CD4-positive, alpha-beta T cell treated with Interleukin-12 subunit alpha and Interleukin-12 subunit beta, for 1 hour (primary cell): ENCODE results near the gene CCDC69.
A peak's percentile ranks its signal among the peaks of the same experiment; 100 is the strongest.

Experiments used
- DNase-seq: peaks from one replicate; pipeline ENCODE4 v3.0.0-alpha.2; 2020

Gene CCDC69

DNA sequence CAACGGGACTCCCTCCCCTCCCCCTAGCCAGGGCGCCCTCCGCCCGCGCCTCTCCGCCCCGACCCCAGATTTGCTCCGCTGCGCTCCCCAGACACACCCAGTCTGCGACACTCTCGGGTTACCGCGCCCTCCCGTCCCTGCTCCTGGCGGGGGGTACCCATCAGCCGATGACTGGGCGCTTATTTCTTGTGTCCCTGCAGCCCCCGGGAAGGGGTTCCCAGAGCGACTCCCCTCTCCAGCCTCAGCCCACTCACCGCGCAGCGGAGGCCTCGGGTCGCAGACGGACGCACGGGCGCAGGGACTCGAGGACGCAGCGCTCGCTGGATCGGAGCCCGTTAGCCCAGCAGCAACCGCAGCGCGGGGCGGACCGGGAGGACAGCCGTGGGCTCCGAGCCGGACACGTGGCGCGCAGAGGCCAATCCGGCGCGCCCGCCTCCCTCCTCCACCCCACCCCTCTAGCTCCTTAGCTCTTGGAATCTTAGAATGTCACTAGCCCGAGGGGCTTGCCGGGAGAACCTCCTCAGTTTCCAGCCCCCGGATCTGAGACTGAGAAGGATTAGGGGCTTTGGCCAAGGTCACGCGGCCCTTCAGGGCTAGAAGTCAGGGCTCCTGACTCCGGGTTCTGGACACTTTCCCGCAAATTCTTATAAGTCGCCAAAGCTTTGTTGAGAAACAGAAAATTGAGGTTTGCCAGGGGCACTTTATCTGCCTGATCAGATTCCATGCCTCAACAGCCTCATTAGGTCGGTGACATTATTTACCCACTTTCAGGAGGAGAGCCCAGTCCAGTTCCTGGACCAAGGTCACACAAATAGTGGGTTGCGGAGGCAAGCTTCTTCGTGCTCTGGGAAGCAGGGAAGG lies 66.2 kb downstream of the CCDC69 start, which contains the start of gene ANXA6:
ANXA6 (minus strand) TSS at position 354 of the 861 bp plus-strand sequence. CDS start 9,878 bp downstream, outside the sequence.
- DNase-seq = peak; percentile 69

DNA sequence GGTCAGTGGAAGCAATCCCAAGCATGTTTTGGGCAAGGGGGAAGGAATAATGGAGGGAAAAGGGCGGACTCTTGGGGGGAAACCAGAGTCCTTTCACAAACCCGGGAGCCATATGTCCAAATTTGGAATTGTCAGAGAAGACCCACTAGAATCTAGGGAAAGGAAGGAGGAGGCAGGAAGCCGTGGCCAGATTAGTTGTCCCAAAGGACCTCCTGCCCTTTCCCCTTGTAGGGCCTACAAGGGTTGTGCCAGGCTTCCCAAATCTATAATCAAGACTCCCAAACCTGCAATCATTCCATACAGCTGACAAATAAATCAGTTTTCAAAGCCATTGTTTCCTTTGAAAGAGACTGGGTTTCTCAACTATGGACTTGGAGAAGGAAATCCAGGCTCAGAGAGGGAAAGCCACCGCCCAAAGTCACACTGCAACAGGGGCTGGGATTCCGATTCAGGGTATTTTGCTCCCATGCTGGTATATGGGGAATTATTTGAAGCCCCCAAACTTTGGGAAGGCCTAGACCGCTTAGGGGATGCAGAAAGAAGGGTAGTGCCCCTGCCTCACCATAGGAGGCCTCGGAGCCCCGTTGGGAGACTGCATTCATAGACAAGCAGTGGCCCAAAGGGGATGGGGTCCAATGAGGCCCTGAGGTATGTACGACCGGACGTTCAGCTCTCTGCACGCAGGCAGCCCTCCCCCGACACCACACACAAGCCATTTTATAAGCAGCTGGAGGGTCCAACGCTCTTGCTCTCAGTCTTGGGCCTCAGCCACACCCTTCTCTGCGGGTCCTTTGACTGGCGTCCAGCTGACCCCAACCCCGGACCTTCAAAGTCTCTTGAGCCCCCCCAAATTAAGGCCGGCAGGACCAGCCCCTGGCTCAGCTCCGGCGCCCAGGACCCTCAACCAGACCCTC lies 67.1 kb downstream of the CCDC69 start:
- DNase-seq = no peak

DNA sequence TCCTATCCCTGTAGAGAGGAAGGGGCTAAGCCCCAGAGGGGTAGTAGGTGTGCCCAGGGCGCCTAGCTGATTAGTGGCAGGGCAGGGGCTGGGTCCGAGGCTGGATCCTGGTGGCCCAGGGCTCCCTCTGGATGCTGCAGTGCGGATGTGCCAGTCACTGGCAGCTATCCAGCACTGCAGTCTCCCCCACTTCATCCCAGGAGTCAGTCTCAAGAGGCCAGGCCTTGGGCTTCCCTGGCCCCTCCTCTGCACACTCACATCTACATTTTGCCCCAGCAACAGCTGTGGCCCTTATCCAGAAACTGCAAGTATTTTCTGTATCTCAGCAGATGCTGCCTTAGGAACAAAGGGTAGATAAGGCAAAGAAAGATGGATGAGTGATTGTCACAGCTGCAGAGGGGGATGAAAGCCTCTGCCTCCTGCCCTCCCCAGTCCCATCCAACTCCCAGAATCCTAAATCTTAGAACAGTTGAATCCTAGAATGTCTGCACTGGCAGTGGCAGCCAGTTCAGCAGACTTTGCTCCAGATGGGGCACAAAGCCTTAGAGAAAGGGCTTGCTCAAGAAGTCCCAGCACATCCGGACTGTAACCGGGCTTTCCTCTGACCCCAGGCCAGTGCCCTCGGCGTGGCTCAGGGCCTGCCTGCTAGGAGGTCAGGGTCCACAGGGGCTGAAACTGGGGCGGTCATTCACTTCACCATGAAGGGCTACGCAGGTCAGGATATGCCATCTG lies 68.0 kb downstream of the CCDC69 start:
- DNase-seq = no peak

DNA sequence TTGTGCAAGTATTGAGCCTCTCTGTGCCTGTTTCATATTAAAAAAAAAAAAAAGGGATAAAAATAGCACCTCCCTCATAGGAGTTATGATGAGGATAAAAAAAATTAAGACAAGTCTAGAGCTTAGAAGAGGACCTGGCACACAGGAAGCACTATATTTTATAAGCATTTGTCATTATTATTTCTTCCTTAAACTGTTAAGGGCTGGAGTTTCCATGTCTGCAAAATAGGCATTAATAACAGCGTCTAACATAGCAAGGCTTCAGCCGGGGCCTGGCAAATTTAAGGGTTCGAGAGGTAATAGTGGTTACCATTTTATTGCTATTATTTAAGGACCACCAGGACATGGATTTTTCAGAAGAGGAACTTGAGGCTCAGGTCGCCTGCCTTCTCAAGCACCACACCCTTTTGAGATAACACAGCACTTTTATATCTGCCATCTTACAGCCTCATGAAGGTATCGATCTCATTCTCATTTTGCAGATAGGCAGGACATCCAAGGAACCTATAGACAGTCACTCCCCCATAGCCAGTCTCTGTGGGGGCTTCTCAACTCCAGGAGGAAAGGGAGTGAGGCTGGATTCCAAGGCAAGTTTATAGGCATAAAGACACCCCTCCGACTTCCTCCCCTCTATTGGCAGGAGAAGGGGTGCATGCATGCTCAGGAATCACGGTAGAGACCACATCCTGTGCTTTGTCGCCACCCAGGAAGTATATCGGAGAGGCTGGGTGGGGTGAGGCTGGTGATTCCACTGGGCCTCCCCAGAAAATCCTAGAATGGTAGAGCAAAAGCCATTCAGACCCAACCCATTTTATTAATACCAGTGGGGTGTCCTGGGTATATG lies 68.7 kb downstream of the CCDC69 start:
- DNase-seq = peak; percentile 69

DNA sequence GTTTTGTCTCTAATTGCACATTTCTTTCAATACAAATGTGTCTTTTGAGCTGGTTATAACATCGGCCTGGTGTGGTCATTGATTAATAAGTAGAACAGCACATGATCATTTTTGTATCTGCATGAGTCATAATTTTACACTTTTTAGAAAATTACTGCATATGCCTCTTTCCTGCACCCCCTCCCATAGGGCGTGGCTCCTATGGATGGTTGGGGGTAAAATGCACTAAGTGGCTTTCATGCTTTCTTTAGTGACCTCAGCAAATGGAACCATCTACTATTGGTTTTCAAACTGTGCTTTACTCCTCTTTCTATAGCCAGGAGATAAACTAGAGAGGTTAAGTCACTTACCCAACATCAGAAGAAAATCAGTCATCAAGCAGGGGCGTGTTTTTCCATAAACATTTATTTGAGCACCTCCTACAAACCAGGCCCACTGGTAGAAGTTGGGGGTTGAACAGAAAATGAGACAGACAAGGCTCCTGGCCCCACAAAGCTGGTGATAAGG lies 70.1 kb downstream of the CCDC69 start:
- no peak for DNase-seq

DNA sequence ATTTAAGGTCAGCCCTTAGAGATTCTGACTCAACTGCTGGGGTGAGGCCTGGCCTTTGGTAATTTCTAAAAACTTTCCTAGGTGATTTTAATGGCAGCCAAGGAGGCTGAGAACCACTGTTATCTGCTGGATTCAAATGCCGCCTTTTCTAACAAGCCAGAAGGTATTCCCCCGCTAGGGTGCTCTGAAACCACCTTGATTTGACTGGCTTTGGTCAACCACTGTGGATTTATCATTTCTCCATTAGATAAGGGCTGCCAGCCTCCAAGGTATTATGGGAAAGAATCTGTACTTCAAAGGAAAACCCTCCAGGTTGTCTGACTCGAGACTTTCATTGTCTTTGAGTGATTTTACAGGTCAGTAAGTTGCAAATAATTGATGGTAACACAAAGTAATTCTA lies 70.6 kb downstream of the CCDC69 start:
- no peak for DNase-seq

DNA sequence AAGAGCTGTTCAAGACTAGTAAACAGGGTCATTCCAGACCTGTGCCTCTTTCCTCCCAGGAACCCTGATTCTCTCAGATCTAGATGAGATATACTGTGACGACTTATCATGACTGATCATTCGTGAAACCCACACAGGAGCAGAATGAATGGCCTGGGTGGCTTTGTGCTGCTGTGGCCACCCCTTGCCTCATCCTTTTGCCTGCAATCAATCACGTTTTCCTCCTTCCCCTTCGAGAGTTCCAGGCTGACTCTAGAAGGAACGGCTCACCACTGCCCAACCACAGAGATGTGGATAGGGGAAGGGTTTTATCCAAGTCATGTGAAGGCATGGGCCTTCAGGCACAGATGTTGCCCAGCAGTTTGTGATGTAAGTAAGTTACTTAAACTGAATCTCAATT lies 72.1 kb downstream of the CCDC69 start:
- no peak for DNase-seq

DNA sequence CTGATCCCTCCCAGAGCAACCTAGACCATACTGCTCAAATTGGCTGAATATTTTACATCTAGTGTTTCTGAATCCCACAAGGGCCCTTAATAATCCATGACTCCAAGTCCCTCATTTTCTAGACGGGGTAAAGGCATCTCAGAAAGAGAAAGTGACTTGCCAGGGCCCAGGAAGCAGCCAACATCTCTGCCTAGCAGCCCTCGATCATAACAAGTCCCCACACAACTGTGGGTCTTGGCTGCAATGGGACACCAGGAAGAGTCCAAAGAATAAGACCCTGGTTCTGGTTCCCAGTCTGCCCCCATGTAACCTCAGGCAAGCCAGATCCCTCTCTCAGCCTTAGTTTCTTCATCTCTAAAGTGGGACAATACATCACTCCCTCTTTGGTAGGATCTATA lies 72.6 kb downstream of the CCDC69 start:
- DNase-seq = peak; percentile 31

DNA sequence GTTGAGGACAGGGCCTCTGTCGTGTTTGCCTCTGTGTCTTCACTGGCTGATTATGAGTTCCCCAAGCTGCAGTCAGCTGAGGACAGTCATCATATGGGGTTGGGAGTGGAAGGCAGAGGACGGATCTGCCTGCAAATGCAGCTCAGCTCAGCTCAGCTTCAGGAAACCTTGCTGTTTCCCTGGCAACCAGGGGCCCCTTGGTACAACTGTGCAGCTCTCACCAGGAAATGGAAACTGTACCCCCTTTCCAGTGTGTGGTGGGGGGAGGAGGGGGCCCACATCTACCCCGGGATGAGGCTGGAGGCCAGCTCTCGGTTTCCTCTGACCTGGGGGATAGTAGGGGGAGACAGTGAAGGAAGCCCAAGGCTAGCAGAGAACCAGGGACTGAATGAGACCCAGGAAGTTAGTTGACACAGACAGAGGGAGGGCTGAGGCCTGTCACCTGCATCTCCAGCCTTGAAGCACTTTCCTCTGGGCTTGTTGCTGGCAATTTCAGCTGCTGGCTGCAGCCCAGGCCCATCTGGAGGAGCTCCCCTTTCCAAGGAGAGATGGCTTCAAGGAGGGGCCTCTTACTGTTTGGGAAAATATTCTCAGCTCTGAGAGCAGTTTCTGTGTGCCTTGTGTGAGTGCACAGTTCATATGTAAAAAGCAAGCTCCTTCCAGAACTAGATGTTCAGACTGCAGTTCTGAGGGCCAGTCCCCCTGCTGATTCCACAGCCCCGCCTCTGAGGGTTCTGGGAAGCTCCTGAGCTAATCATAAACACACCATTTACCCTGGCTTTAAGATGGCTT lies 73.2 kb downstream of the CCDC69 start:
- peak; percentile 78 for DNase-seq

DNA sequence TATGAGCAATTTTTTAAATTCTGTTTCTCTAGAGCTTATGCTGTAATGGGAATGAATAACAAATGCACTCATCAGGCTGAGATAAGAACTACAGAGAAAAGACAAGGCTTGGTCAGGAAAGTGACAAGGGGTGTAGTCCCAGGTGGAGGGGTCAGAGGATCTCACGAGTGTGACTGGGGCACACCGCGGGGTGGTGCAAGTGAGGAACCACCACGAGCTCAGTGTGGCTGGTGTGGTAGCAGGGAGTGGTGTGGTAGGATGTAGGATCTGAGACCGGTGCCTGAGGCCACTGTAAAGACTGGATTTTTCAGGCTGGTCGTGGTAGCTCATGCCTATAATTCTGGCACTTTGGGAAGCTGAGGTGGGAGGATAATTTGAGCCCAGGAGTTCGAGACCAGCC lies 75.3 kb downstream of the CCDC69 start:
- DNase-seq = peak; percentile 31

DNA sequence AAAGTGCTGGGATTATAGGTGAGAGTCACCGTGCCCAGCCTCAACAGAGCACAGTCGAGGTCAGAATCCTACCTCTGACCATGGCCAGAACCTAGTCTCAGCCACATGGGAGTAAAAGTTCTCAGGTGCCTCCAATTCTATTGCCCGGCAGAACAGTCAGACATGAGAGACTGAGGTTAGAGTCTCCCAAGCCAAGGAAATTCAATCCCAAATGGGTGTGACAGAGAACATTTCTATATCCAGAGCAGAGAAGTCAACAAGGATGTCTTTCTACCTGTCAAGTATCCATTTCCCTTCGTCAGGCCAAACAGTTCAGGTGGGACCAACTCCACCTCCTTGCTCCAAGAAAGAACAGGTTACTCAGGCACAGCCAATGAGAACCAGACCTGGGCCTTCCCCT lies 76.9 kb downstream of the CCDC69 start:
- no peak for DNase-seq

DNA sequence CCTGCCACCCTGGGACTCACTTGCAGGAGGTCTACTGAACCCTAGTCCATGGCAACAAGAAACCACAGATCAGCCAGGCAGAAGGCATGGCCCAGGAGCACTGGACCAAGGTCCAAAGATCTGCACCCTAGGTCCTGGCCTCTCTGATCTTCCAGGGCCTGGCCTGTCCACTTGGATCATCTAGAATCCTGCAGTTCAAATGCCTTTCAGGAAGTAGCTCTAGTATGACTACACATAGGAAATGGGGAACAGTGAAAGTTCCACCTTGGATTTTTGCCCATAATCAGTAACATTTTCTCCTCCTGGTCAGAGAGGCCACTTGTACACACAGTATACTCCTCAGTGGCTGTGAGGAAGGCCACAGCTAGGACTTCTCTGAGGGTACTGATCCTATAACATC lies 77.8 kb downstream of the CCDC69 start:
- DNase-seq = no peak

DNA sequence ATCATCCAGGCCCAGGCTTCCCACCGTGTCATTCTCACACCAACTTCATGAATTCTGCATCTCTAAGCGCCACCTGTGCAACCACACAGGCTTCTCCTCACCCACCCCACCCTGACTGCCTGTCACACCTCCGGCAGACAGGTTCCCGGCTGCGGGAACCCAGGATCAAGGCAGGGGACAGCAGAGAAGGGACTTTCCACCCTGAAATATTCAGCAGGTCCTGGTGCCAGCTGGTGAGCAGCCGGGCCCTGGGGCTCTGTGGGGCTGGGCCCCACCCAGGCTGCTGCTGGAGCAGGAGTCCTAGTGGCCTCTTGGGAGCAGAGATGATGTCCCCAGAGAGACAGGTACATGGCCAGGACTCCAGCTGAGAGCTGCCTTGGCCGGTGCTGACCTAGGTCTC lies 79.0 kb downstream of the CCDC69 start:
- DNase-seq = no peak

DNA sequence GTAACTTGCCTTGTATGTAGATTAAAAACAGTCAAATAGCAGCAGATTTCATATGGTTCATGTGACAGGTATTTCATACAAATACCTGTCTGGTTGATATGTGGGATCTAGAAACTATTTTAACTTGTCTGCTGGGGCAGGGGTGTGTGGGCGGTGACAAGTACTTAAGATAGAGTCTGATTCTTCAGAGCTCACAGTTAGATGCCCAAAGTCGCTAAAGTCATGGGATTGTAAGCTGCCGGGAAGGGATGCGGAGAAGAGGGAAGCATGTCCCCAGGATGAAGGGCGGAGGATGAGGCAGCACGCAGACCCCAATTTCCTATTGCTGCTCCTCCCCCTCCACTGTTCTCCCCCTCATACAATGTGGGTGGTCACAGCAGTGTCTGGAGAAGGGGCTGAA lies 79.6 kb downstream of the CCDC69 start:
- DNase-seq = no peak

DNA sequence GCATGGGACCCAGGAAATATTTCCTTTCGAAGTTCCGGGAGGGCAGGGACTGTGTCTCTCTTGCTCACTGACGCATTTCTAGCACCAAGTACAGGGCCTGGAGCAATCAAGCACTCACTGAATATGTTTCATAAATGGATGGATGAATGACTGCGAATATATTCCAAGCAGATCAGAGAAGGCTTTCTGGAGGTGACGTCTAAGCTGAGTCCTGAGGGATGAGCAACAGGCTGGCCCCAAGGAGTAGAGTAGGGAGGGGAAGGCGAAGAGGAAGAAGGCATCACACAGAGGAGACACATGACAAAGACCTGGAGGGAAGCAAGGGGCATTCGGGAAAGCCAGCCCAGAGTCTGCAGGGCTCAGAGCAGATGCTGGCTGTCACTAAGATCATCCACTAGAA lies 80.2 kb downstream of the CCDC69 start:
- no peak for DNase-seq

DNA sequence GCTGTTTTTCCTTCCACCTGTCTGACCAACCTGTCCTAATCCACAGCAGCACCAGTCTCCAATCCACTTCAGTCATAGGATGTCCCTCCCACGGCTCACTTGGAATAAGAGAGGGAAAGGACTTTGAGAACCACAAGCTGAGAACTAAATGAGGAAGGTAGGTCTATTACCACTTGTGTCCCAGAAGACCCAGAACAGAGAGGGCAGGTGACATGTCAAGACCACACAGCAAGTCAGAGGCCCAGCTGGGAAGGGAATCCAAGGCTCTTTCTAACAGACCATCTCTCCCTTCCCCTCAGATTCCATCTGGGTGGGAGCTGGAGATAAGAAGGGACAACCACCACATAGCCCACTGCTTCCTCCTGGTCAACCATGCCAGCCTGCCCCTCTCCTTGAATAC lies 81.0 kb downstream of the CCDC69 start:
- no peak for DNase-seq

DNA sequence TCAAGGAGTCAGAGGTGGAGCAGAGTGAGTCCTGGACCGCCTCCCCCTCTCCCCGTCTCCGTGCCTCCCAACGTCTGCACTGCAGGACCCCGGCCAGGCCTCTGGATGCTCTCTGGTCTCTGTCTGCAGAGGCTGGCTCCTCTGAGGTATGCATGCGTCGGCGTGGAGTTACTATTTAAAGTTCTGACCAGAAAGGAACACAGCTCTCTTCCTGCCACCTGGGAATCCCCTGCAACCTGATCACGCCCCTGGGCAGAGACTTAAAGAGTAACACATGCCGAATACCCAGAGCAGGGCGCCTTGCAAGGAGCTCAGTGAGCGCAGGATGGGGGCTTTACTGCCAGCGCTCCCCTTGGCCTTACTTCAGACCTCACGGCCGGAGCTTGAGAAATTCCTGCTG lies 82.4 kb downstream of the CCDC69 start:
- DNase-seq = peak; percentile 73

DNA sequence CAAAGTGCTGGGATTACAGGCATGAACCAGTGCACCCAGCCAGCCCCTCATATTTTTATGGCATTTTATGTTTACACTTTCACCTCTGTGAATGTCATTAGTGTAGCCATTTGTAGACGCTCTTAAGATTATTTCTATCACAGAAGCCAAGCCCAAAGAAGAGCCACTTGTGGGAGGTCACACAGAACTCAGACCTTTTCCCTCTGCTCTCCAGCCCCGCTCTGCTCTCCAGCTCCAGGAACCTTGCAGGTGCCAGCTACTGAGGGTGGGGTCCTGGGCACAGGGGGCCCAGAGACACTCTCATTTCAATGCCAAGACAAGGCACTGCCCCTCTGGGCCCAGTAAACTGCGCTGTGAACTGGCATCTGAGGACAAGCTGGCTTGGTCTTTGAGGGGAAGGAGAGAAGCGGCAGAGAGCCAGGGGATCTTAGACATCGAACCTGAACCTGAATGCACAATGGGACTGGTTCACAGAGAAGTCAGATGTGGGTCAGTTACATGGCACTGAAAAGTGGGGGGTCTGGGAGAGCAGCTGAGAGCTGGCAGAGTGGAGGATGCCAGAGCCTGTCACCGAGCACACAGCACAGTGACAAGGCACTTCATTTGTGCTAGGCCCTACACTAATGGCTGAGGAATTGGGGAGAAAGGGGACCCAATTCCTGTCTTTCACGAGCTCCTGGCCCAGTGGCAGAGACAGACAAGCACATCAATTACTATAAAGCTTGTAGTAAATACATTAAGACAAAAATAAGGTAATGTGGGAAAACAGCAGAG lies 83.0 kb downstream of the CCDC69 start:
- DNase-seq = no peak

DNA sequence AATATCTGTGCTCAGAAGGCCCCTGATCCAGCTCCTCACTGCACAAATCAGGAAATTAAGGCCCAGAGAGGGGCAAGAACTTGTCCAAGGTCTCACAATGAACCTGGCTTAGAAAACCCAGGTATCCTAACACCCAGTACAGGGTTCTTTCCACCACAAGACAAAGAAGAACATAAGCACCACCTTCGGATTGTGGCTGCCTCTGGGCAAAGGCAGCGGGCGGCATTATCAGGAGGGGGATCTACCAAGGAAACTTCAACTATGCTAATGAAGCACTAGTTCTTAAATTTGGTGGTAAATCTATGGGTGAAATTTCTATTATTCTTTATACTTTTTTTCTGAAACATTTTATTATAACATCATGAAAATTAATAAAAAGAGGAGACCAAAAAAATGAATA lies 84.2 kb downstream of the CCDC69 start:
- peak; percentile 49 for DNase-seq

DNA sequence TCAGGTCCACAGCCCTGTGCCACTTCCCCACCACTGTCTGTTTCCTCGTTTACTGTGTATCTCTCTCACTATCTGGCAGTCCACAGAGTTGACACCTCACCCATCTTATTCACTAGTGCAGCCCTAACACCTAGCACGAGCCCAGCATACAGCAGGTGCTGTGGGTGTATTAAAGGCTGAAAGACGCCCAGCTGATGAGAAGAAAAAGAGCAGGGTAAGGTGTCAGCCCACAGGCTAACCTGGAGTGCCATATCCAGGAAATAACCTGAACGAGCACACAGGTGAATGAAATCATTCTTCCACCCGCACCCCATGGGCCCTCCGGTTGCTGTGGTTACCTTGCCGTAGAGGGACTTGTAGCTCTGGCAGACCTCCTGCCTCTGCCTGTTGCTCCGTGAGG lies 84.9 kb downstream of the CCDC69 start:
- DNase-seq = peak; percentile 64
